ENCODE measurements around the gene GPR85.

Gene GPR85

GRCh38 chr7:113099284-113099919 lies 12.8 kb upstream of the GPR85 start:
- in situ Hi-C loops (cut with MboI; ENCODE audit: low sequenced_read_pairs, unreplicated experiment): no loop called here
- DNase-seq (ENCODE audit: low spot score): no peak
- no peak for TF ChIP-seq CTCF (IDR thresholded peaks at IDR 0.05; ENCODE audit: borderline replicate concordance, control extremely low read depth, extremely low read depth, insufficient read depth, missing control alignments)

- in situ Hi-C loops (cut with MboI; ENCODE audit: low sequenced_read_pairs, unreplicated experiment): no loop called here
- TF ChIP-seq CTCF (IDR thresholded peaks at IDR 0.05; ENCODE audit: borderline replicate concordance, control extremely low read depth, extremely low read depth, insufficient read depth, missing control alignments): no peak
- DNase-seq (ENCODE audit: low spot score): no peak
Measured at GRCh38 chr7:113094517-113095249, 8.1 kb upstream of the GPR85 start.

- DNase-seq (ENCODE audit: low spot score): no peak
- in situ Hi-C loops (cut with MboI; ENCODE audit: low sequenced_read_pairs, unreplicated experiment): no loop called here
- no peak for TF ChIP-seq CTCF (IDR thresholded peaks at IDR 0.05; ENCODE audit: borderline replicate concordance, control extremely low read depth, extremely low read depth, insufficient read depth, missing control alignments)
Measured at GRCh38 chr7:113093561-113093960, 6.9 kb upstream of the GPR85 start.

GRCh38 chr7:113092762-113093161 lies 6.1 kb upstream of the GPR85 start:
- in situ Hi-C loops (cut with MboI; ENCODE audit: low sequenced_read_pairs, unreplicated experiment): no loop called here
- DNase-seq (ENCODE audit: low spot score): no peak
- no peak for TF ChIP-seq CTCF (IDR thresholded peaks at IDR 0.05; ENCODE audit: borderline replicate concordance, control extremely low read depth, extremely low read depth, insufficient read depth, missing control alignments)

GRCh38 chr7:113087071-113087998 lies 708 bp upstream of the GPR85 start:
- no peak for TF ChIP-seq CTCF (IDR thresholded peaks at IDR 0.05; ENCODE audit: borderline replicate concordance, control extremely low read depth, extremely low read depth, insufficient read depth, missing control alignments)
- in situ Hi-C loops (cut with MboI; ENCODE audit: low sequenced_read_pairs, unreplicated experiment): no loop called here
- no peak for DNase-seq (ENCODE audit: low spot score)

- TF ChIP-seq CTCF (IDR thresholded peaks at IDR 0.05; ENCODE audit: borderline replicate concordance, control extremely low read depth, extremely low read depth, insufficient read depth, missing control alignments): no peak
- peak; percentile 15 for DNase-seq (ENCODE audit: low spot score)
- in situ Hi-C loops (cut with MboI; ENCODE audit: low sequenced_read_pairs, unreplicated experiment): no loop called here
Measured at GRCh38 chr7:113085781-113086390, 741 bp downstream of the GPR85 start.

Data from GM13976 (cell line).